SU-DHL-6 (cell line): ENCODE results near the gene C16orf89.

ENCODE experiments used
- CTCF ChIP-seq: fragments of 200-600 bp; sonication (generic); IDR thresholded peaks from one replicate; pipeline ENCODE4 v1.5.1; 2017; ENCODE audit warnings: antibody characterized with exemption, mild to moderate bottlenecking, low read length, moderate library complexity; ENCODE audit not compliant: insufficient read depth, poor library complexity, severe bottlenecking
- EZH2phosphoT487 ChIP-seq: fragments of 200-600 bp; sonication (generic), shearing (Covaris generic); conservative IDR thresholded peaks from 2 replicates; pipeline ENCODE4 v1.6.1; 2018; ENCODE audit warnings: mild to moderate bottlenecking, antibody characterized with exemption, low read length, moderate library complexity, mixed read lengths

- no peak for TF ChIP-seq CTCF
- no peak for TF ChIP-seq EZH2phosphoT487
Measured at GRCh38 chr16:5073279-5073629, 7.5 kb upstream of the C16orf89 start.
